HG02938 (cell line): Measurements from ENCODE around the gene HSPA9.

Source experiments
- ATAC-seq: cut with Tn5 transposase; IDR thresholded peaks from one replicate; pipeline ENCODE4 v1.9.1; 2021; ENCODE audit warnings: mild to moderate bottlenecking, moderate library complexity; ENCODE audit not compliant: unreplicated experiment

Gene HSPA9

DNA sequence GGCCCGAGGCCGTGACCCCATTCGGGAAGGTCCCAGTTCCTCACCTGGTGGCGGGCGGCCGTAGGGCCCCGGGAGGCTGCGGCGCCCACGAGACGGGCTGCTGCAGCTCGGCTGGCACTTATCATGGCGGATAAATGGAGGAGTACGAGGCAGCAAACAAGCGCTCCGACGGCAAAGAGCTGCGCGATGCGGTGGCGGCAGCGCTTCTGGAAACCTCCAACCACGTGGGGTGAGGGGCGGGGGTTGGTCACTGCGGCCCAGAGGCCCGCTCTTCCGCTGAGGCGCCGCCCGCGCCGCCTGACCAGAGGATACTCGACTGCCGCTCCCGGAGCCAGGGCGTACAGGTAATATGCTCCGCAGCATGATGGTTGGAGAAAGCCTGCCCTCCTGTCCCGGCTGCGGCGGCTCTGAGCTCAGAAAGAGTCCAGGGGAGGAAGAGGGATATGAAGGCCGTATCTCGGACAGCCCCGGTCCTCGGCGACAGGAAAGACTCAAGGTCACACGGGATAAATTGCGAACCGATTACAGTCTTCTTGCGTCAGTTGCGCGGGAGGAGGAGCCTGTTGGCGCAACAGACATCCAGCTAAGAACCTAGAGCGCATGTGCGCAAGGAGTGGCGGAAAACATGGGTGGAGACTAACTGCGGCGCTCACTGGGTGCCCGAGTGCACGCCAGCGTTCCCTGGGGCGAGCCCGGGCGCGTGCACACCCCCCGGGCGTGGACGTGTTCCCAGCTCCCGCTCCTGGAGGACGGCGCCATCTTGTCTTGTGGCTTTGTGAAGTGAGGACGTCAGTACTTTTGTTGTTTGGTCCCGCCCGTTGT lies at the start of gene HSPA9:
HSPA9 (minus strand) TSS at position 208 of the 822 bp plus-strand sequence; CDS start at position 125, 83 bp downstream.
- peak; percentile 86 for ATAC-seq

DNA sequence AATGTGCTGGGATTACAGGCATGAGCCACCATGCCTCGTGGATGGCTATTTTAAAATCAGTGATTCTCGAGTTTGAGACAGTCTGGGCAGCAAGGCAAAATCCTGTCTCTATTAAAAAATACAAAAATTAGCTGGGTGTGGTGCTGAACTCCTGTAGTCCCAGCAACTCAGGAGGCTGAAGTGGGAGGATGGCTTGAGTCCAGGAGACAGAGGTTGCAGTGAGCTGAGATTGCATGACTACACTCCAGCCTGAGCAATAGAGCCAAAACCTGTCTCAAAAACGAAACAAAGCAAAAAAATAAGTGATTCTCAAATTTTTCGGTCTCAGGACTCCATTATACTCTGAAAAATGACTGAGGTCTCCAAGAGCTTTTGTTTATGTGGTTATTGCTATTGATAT lies 47.9 kb upstream of the HSPA9 start:
- ATAC-seq: no peak

DNA sequence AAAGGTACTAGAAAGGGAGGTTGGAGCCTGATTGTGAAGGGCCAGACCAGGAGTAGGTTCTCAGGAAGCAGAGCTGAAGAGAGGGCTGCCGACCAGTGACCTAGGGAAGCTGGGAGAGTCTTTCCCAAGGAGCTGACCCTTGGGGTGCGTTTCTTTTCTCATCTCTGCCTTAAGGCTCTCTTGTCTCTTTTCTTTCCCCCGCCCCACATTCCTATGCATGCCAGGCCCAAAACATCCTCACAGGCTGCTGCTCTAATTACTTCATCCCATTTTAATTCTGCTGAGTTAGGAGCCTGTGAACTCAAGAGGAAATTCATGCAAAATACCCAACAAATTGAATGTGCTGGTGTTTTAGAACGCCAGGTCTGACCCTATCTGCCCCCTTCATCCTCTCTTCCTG lies 46.9 kb upstream of the HSPA9 start:
- ATAC-seq: no peak

DNA sequence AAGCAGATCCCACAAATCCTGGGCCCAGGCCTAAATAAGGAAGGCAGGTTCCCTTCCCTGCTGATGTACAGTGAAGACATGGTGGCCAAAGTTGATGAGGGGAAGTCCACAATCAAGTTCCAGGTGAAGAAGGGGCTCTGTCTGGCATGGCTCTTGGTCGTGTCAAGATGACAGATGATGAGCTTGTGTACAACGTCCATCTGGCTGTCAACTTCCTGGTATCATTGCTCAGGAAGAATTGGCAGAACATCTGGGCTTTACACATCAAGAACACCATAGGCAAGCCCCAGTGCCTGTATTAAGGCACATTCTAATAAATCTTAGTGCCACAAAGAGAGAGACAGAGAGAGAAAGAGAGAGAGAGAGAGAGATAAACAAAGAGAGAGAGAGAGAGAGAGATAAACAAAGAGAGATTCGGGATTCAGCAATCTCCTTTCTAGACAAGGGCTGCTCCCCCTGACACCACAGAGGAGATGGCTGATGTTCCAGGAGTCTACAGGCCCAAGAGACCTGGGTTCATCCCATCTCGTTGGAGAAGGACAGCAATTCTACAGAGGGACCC lies 45.5 kb upstream of the HSPA9 start:
- no peak for ATAC-seq

DNA sequence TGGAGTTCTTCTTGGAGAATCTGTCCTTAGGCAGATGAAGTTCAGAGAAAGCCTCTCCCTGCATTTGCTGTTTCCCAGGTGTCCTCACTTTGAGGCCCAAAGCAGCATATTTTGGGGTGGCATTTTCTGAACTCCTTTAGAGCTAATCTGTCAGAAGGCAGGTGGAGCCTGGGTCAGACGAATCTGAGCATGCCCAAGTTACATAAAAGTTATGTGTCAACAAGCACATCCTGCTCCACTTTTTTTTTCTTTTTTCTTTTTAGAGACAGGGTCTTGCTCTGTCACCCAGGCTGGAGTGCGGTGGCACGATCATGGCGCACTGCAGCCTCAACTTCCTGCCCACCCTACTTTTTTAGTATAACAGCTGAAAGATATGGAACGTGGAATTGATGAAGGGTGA lies 41.3 kb upstream of the HSPA9 start:
- no peak for ATAC-seq

DNA sequence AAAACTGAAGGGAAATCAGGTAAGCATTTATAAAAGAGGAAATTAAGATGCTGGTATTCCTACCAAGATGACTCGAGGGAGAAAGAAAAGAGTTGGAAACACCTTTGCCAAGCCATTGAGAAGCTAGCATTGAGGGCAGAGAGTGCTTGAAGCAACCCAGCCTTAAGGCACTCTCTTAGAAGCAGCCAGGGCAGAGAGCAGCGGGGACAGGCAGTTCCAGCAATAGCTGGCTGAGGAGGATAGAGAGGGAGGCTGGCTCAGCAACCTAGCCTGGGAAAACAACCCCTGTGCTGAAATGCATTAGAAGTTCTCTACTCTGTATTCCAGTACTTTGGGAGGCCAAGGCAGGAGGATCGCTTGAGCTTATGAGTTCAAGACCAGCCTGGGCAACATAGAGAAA lies 40.3 kb upstream of the HSPA9 start:
- no peak for ATAC-seq

DNA sequence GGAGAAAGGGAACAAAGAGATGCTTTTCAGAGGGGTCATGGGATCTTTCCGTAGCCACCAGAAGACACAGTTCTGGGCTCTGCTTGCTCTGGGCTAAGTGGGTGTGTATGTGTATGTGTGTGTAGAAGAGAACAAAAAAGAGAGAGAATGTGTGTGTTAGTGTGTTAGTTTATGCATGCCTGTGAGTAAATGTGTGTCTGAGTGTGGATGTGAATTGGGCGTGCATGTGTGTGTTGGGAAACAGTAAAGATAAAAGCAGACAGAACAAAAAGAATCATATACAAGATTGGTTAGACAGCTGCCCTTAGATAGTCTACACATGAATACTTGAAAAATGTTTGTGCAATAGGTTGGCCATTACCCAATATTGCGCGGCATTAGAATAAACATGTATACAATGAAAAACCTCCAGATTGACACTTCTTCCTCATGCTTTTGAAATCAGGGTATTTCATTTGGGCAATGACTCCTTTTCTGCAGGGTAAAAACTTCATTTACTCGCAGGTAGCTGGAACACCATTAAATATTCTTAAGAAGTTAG lies 36.5 kb upstream of the HSPA9 start:
- no peak for ATAC-seq

DNA sequence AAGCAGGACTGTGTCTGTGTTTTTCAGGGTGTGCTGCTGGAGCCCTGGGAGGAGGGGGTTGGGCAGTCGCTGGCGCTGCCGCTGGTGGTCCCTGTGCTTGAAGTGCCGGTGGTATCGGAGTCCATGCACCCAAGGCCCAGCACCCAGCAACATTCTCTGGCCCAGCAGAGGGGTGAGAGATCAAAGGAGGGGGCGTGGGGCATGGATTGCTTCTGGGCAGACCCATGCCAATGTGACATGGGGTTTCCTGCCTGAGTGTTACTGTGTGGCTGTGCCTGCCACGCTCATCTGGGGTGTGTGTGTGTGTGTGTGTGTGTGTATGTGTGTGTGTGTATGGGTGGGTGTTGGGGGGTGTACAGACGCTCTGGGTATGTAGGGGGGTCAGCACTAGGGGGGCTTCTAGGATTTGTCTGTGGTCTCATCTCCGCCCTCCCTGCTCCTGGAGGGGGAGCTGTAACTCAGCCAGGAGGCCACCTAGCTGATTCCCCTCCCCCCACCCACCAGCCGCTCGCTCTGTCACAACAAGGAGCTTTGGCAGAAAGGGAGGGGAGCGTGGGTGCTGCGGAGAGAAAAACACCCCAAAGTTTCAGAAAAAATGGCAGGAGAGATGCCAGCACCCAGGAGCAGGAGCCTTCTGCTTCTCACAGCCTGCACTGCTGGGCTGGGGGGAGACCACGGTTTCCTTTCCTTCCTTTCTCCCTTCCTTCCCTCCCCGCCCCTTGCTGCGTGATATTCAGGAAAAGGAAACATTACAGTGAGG lies 35.9 kb upstream of the HSPA9 start:
- ATAC-seq: no peak

DNA sequence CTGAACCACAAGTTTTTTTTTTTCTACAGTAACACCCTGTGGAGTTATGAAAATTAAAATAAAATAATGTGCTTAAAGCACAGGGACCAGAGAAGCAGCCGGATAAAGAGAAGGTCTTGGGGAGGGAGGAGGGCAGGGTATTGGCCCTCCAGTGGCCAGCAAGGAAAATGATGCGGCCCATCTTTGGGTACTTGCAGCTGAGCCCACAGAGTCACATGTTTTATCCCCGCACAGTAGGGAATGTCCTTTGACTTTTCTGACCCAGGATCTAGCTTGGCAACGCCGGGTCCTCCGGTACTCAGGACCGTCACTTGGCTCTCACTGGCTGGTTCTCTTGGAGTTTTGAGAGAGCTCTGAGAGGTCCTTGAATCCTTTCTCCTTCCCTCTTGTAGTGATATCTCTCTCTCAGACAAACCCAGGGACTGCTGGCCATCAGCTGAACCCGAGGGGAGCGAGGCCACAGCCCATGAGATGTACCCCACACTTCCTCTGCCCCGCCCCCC lies 35.3 kb upstream of the HSPA9 start:
- ATAC-seq: no peak

DNA sequence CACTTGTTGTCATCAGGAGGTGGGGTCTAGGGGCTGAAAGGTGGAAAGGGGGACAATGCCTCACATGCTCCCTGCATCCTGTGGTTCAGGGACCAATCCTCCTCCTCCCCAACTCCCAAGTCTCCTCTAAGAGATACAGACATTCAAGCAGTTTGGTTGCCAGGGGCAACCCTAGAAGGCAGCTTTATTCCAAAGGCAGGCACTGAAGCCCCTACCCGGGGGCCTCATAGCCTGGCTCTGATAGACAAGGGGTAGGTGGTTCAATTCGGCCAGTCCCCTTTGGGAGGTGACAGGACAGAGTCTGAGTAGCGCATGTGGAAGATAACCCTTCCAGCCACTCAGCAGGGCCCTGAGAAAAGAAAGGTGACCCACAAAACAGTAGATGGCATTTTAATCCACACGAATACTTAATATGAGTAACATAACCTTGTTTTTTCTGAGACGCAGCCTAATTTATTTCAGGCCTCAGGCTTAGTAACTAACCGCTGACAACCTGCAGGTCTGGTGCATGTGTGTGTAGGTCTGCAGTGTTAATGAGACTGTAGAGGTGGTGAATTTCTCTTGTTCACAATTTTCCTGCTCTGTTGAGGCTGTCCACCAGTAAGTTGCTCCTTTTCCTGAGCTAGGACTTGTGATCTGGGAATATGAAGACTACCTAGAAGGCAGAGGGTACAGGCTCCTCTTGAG lies 31.3 kb upstream of the HSPA9 start:
- no peak for ATAC-seq

DNA sequence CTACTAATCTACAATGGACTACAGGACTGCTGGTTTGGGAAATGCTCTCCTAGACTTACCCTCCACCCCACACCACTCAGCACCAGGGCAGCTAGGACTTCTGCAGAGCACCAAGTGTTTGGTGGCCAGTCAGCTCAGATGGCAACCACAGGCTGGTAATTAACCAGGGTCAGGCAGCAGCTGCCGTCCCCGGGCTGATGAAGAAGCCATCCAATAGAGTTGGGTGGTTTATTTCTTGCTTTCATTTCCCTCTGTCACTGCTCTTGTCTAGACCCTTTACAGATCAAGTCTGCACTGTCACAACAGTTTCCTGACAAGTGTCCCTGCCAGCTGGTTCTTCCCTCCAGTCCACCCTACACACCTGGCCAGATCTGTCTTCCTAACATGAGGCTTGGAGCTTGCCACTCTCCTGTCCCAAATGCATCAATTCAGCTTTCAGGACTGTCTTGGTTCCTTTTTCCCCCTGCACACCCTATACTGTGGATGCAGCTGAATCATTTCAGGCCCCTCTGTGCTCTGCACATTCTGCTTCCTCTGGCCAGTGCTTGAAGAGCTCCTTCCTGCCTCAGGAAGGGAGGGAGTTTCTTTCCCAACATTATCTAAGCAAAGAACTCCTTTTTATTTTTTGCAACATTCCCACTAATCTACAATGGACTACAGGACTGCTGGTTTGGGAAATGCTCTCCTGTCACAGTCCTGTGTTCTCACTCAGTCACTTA lies 30.2 kb upstream of the HSPA9 start:
- peak; percentile 70 for ATAC-seq

DNA sequence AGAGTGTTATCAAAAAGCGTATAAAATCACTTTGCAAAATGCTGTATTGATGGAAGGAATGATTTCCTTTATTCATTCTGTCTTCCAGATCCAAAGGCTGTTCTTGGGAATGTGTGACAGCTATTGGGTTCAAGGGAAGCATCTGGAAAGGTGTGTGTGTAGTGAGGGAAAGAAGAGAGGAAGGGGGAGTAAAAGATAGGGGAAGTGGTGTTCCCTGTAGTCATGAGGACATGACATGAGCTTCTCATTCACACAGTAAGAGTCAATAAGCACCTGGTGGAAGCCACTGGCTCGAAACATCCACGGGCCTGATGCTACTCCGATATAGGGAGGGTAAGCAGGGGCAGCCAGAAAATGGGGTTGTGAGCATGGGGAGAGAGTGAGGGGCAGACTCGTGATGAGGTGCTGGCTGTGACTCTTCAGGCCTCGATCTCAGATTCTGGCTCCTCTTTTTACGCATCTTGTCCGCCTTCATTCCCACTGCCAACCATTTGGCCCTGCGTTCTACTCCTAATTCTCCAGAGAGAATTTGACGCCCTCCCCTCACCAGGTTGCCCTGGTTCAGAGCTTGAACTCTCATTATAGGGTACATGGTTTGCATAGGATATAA lies 29.1 kb upstream of the HSPA9 start:
- no peak for ATAC-seq

DNA sequence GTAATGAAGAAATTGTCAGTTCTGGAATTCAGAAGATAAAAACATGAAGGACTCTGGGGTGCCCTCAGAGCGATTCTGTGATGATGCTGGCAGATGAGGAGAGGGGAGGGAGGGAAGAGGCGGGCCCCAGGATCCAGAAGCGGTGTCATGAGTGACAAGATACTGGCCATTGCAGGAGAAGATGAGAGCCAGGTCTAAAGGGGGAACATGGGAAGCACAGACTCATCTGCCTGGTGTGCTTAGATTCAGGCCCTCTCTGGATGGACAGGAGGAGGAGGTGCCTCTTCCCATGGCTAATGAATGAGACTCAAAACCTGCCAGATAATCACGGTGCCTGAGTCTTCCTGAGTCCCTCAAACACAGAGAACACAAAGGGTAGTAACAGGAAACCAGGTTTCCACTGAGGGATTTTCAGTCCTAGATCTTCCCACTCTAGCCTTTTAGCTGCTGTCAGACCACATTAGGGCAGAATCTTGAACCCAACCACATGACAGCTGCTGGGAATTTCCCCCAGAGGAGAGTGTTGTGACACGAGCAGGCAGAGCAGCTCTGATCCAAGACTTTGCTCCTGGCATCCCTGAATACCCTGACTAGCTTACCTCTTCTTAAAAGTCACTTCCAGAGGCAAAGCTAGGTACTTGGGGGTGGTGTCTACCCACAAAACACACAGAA lies 28.2 kb upstream of the HSPA9 start:
- no peak for ATAC-seq

DNA sequence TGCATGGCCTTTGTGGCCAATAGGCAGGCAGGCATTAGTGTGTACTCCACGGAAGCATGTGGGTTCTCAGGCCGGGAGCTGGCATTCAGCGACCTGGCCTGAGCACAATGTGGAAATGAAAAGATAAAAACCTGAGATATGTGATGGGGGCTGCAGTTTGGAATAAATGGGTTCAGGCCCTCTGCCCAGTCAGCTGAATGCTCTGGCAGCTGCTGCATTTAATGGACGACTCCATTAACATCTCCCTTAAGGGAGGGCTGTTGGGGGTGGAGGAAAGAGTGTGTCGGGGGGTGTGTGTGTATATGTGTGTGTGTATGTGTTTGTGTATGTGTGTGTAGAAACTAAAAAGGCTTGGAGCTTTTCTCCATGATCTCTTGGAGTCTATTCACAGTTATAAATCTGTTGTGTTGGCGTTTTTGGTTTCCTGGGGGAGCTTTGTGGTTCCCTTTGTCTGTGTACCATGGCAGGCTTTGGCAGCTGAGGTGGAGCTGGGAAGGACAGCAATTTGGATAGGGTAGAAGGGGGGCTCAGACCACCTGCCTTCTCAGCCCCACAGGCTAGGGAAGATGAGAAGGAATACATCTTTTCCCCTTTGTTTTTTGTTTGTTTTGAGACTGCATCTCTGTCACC lies 27.3 kb upstream of the HSPA9 start:
- ATAC-seq: no peak

DNA sequence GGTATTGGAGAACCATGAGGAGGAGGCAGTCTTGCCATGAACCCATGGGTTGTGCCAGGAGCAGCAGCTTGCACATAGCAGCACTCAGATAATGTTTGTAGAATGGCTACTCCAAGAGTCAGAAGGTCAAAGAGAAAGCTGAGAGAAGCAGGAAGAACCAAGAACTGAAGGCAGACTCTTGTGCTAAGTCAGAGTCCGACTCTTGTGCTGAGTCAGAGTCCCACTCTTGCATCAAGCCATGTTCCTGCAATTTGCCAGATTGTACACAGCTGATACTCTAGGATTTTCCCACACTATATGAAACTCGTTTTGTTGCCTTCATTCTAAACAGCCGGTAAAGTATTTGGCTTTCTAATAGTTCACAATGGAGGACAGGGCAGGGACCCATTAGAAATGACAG lies 26.2 kb upstream of the HSPA9 start:
- ATAC-seq: no peak

DNA sequence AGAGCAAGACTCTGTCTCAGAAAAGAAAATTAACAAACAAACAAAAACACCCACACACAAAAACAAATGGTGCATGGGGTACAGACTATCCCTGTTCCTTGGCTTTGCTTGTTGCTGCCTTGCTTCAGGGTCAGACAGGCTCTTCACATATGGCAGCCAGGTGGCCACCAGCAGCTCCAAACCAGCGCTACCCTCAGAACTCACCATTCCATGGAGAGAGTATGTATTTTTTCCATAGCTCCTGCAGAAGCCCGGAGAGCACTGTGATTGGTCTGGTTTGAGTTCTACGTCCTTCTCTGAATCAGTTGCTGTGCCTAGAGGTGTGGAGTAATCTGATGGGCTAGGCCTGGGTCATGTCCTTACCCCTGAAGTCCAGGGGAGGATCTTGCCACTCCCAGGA lies 25.2 kb upstream of the HSPA9 start:
- ATAC-seq: no peak

DNA sequence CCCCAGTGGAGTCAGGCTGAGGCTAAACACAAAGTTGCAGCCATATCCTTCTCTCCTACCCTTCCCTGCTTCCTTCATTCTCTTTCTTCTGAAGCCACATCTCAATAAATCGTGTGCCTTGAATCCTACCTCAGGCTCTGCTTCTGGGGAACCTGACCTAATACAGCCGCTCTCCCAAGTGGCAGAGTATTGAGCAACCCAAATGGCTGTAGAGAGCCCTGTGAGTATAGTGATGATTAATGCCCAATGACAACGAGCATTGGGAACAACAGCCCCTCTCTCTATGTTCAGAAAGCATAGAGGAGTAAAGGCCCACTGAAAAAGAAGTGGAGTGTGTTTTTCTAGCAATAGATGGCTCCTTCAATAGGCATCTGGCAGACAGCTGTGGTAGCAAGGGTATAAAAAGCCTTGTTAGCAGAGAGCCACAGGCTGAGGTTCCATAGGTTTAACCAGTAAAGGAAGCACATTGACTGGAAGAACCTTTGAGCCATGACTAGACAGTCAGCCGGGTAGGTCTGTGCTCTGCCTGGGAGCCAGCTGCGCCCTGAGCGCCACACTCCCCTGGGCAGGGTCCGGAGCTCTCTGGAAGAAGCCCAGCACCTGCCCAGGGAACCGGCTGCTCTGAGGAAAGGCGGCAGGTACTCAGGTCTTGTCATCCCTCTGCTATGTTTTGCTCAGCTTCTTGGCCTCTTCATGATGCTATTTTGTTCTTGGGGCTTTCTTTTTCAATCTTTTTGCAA lies 22.6 kb upstream of the HSPA9 start:
- ATAC-seq: no peak
